Sigmoid colon (tissue), 3 donors: ENCODE results near the gene ECHS1.
"Not testable (repeated sequence)": the region's sequence is repeated elsewhere in the genome, so short reads cannot be mapped to it uniquely, and the experiment has no call there.

Source experiments
- CTCF ChIP-seq, 4 experiments: fragments of 450-650 bp in 3 of 4; fragments of 200-600 bp in 1 of 4; IDR thresholded peaks; one replicate each; pipeline ENCODE4 v1.5.1; 2016 to 2019; ENCODE audit warnings: antibody characterized with exemption in 4 of 4, mild to moderate bottlenecking in 3 of 4, moderate library complexity in 2 of 4
- POLR2A ChIP-seq, 2 donors: fragments of 450-650 bp; IDR thresholded peaks; one replicate each; pipeline ENCODE4 v1.6.1; 2016; ENCODE audit warnings: antibody characterized with exemption in 2 of 2, mild to moderate bottlenecking in 2 of 2, moderate library complexity in 2 of 2

DNA sequence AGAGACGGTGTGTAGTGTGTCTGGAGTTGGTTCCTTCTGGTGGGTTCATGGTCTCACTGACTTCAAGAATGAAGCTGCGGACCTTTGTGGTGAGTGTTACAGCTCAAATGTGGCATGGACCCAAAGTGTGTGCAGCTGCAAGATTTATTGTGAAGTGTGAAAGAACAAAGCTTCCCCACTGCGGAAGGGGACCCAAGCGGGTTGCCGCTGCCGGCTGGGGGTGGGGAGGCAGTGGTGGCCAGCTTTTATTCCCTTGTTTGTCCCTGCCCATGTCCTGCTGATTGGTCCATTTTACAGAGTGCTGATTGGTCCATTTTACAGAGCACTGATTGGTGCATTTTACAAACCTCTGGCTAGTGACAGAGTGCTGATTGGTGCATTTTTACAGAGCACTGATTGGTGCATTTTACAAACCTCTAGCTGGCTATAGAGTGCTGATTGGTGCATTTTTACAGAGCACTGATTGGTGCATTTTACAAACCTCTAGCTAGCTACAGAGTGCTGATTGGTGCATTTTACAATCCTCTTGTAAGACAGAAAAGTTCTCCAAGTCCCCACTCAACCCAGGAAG lies 52.2 kb downstream of the ECHS1 start:
- not testable (repeated sequence) for TF ChIP-seq POLR2A, CTCF (IDR thresholded peaks at IDR 0.05)
